ENCODE results near the gene HOXD9. TPM values are rescaled to one million over a fixed set of nuclear protein-coding genes. Genes with fewer than 3 reads are reported as not detected.

Gene HOXD9
- total and polyA plus RNA-seq, 8 donors, result 0.12 to 1.1 (median 0.34) TPM; not detected in 2

- ATAC-seq, result no peak
- peaks cover 0 to 96% (median 41%) of the 10 kb centered on the region in 4 donors for H3K27me3 ChIP-seq
- H3K9me3 ChIP-seq, result no peaks in the 10 kb centered on the region
- no peaks in the 10 kb centered on the region for H3K36me3 ChIP-seq
- no peak overlapping the region for H3K27ac ChIP-seq
- intact Hi-C loops (cut with DNase I), result no loop called here
- WGBS, 2 donors, result 8 to 9% methylated on average over 11 of the region's 11 CpGs
- FAIRE-seq, result no peak
- TF ChIP-seq CTCF (IDR thresholded peaks at IDR 0.05), result no peak
- peaks cover 0 to 5% (median 0%) of the 10 kb centered on the region in 3 donors for H3K4me1 ChIP-seq
- DNase-seq, result no peak
- H3K4me3 ChIP-seq, result no peak overlapping the region
Measured at GRCh38 chr2:176117823-176118371, 4.6 kb upstream of the HOXD9 start.

- intact Hi-C loops (cut with DNase I), result no loop called here
Measured at GRCh38 chr2:176118601-176119339, 3.7 kb upstream of the HOXD9 start.

GRCh38 chr2:176120364-176121189 lies 1.9 kb upstream of the HOXD9 start:
- TF ChIP-seq CTCF (IDR thresholded peaks at IDR 0.05), result no peak
- intact Hi-C loops (cut with DNase I), result loop anchor here in 2 of 3 donors (10.0 kb wide), 3 partner anchors 524 to 1024 kb away; no protein-coding TSS in a partner anchor
- DNase-seq (no peak), FAIRE-seq (no peak), ATAC-seq (no peak)
- Histone ChIP-seq H3K4me3 (no peak overlapping the region), H3K36me3 (no peaks in the 10 kb centered on the region), H3K4me1 (peaks cover 0 to 5% (median 0%) of the 10 kb centered on the region in 3 donors), H3K27me3 (peaks cover 0 to 90% (median 46%) of the 10 kb centered on the region in 4 donors), H3K27ac (no peak overlapping the region), H3K9me3 (no peaks in the 10 kb centered on the region)
- WGBS, 2 donors, result 14 to 15% methylated on average over 13 of the region's 13 CpGs

More at GRCh38 chr2:176118601-176119339, 3.7 kb upstream of the HOXD9 start:
- ATAC-seq (no peak), DNase-seq (no peak), FAIRE-seq (no peak)
- peak in 1 of 4 donors; percentile 9 for TF ChIP-seq CTCF (IDR thresholded peaks at IDR 0.05)
- Histone ChIP-seq H3K27ac (no peak overlapping the region), H3K27me3 (peaks cover 0 to 92% (median 44%) of the 10 kb centered on the region in 4 donors), H3K9me3 (no peaks in the 10 kb centered on the region), H3K4me1 (peaks cover 0 to 5% (median 0%) of the 10 kb centered on the region in 3 donors), H3K36me3 (no peaks in the 10 kb centered on the region), H3K4me3 (no peak overlapping the region)
- 12 to 13% methylated on average over 24 of the region's 24 CpGs for WGBS, 2 donors

GRCh38 chr2:176121190-176122051 lies 1.1 kb upstream of the HOXD9 start:
- no peak for TF ChIP-seq CTCF (IDR thresholded peaks at IDR 0.05)
- H3K27ac ChIP-seq, result no peak overlapping the region
- no peak for FAIRE-seq
- H3K27me3 ChIP-seq, result peaks cover 0 to 91% (median 42%) of the 10 kb centered on the region in 4 donors
- intact Hi-C loops (cut with DNase I), result loop anchor here in 2 of 3 donors (10.0 kb wide), 3 partner anchors 523 to 1023 kb away; no protein-coding TSS in a partner anchor
- peaks cover 0 to 5% (median 0%) of the 10 kb centered on the region in 3 donors for H3K4me1 ChIP-seq
- ATAC-seq, result no peak
- 12% methylated on average over 53 of the region's 53 CpGs for WGBS, 2 donors
- H3K36me3 ChIP-seq, result no peaks in the 10 kb centered on the region
- peak in 1 of 6 donors; percentile 57 for DNase-seq
- H3K9me3 ChIP-seq, result no peaks in the 10 kb centered on the region
- no peak overlapping the region for H3K4me3 ChIP-seq
